Right renal pelvis (tissue), 4 donors: Measurements from ENCODE around the gene ZNF417. TPM values are rescaled to one million over a fixed set of nuclear protein-coding genes. Genes with fewer than 3 reads are reported as not detected.
"Not testable (repeated sequence)": the region's sequence is repeated elsewhere in the genome, so short reads cannot be mapped to it uniquely, and the experiment has no call there.

Experiments
- DNase-seq, 4 donors: peaks; one replicate each; pipeline ENCODE4 v3.0.0-alpha.2; 2013; ENCODE audit warnings: low read depth in 4 of 4, low spot score in 3 of 4, missing footprints in 1 of 4
- polyA plus RNA-seq, 4 donors: library from polyadenylated mRNA; unstranded; fragments of 120-200 nt; gene quantifications; one replicate each; pipeline ENCODE4 v1.2.1, GENCODE V29; 2013; ENCODE audit not compliant: insufficient read length in 4 of 4

Gene ZNF417
- polyA plus RNA-seq, 4 donors: 20.3 to 23.1 (median 21.8) TPM

- DNase-seq: no peak
These were observed 28.3 kb downstream of the ZNF417 start for GRCh38 chr19:57888107-57888559.

GRCh38 chr19:57887195-57887941, 29.0 kb downstream of the ZNF417 start:
- peak in 2 of 4 donors; percentile 29 to 35 for DNase-seq

- DNase-seq: no peak
These were observed 30.3 kb downstream of the ZNF417 start for GRCh38 chr19:57886046-57886445.

- DNase-seq: not testable (repeated sequence)
These were observed 42.3 kb downstream of the ZNF417 start for GRCh38 chr19:57873883-57874799.

GRCh38 chr19:57872450-57872849, 43.9 kb downstream of the ZNF417 start:
- no peak for DNase-seq

- DNase-seq: no peak
These were observed 46.2 kb downstream of the ZNF417 start for GRCh38 chr19:57870225-57870624.

- not testable (repeated sequence) for DNase-seq
These were observed 46.7 kb downstream of the ZNF417 start for GRCh38 chr19:57869655-57870054.

- no peak for DNase-seq
These were observed 48.4 kb downstream of the ZNF417 start for GRCh38 chr19:57867868-57868492.

Other genes starting within 250 kb of the ZNF417 start
- under 1 TPM in 1 of 4 donors, not detected in 3; 0.05 TPM for gene ZSCAN4, start 247.7 kb downstream of the ZNF417 start, polyA plus RNA-seq
- 10 to 100 TPM; 12.6 to 16.3 (median 15.2) TPM for gene ZNF551, start 234.6 kb downstream of the ZNF417 start, polyA plus RNA-seq
- gene ZNF154, start 207.4 kb downstream of the ZNF417 start, polyA plus RNA-seq: 10 to 100 TPM; 24.8 to 30.9 (median 29.8) TPM
- 10 to 100 TPM; 15.6 to 20.8 (median 19.0) TPM for gene ZNF671, start 189.0 kb downstream of the ZNF417 start, polyA plus RNA-seq
- gene ZNF776, start 169.8 kb downstream of the ZNF417 start, polyA plus RNA-seq: 10 to 100 TPM; 31.8 to 40.0 (median 37.2) TPM
- 10 to 100 TPM; 19.7 to 23.8 (median 20.9) TPM for gene ZNF586, start 146.9 kb downstream of the ZNF417 start, polyA plus RNA-seq
- gene ZNF552, start 101.7 kb downstream of the ZNF417 start, polyA plus RNA-seq: 10 to 100 TPM; 14.4 to 19.5 (median 15.7) TPM
- 10 to 100 TPM; 11.3 to 14.1 (median 13.6) TPM for gene ZNF587B, start 86.3 kb downstream of the ZNF417 start, polyA plus RNA-seq
- 10 to 100 TPM; 19.8 to 30.7 (median 24.3) TPM for gene ZNF587, start 66.7 kb downstream of the ZNF417 start, polyA plus RNA-seq
- gene ZNF814, start 27.6 kb downstream of the ZNF417 start, polyA plus RNA-seq: 10 to 100 TPM; 45.2 to 66.4 (median 52.7) TPM
- gene ZNF418, start 18.8 kb upstream of the ZNF417 start, polyA plus RNA-seq: 10 to 100 TPM; 19.0 to 21.9 (median 19.5) TPM
- 10 to 100 TPM in 1 of 4 donors, 1 to 10 TPM in 3; 8.1 to 10.3 (median 9.1) TPM for gene ZNF256, start 31.1 kb upstream of the ZNF417 start, polyA plus RNA-seq
- 1 to 10 TPM; 1.4 to 3.5 (median 1.7) TPM for gene C19orf18, start 57.9 kb upstream of the ZNF417 start, polyA plus RNA-seq
- 10 to 100 TPM; 30.7 to 33.9 (median 32.3) TPM for gene ZNF606, start 86.2 kb upstream of the ZNF417 start, polyA plus RNA-seq
- 1 to 10 TPM; 2.0 to 5.7 (median 3.9) TPM for gene ZSCAN1, start 117.4 kb upstream of the ZNF417 start, polyA plus RNA-seq
- 10 to 100 TPM; 18.6 to 23.1 (median 22.2) TPM for gene ZNF135, start 142.7 kb upstream of the ZNF417 start, polyA plus RNA-seq
- gene ZSCAN18, start 181.6 kb upstream of the ZNF417 start, polyA plus RNA-seq: 100 to 1,000 TPM in 1 of 4 donors, 10 to 100 TPM in 3; 85.2 to 114 (median 86.2) TPM
- gene ZNF329, start 234.2 kb upstream of the ZNF417 start, polyA plus RNA-seq: 10 to 100 TPM; 18.8 to 26.1 (median 24.1) TPM